ENCODE measurements around the gene DPYSL3. TPM values are rescaled to one million over a fixed set of nuclear protein-coding genes. Genes with fewer than 3 reads are reported as not detected.

DPYSL3 gene
- polyA plus RNA-seq, 1 experiment, result 139 TPM

DNA sequence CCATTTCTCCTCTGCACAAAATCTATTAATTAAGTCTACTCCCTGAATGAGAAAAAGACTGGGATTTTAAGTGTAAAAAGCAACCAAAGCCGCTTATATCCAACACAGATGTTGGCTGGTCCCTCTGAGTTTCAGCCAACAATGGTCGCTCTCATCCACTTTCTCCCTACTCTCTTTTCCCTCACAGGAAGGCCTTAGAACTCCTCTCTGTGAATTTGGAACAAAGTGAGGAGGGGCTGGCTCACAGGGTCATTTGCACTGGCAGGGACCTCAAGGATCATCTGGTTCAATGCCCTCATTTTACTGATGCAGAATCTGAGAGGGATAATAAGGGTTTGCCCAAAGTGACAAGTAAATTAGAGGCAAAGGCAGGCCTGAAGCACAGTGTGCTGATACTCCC lies 64.0 kb downstream of the DPYSL3 start:
- ChIA-PET POLR2A (no interaction called here), CTCF (interaction anchor here (0.7 kb wide), 1 partner anchor 125 kb away, joined by 3 read pairs; no protein-coding TSS in a partner anchor)
- Histone ChIP-seq H3K27ac (ENCODE audit: low read depth, low read length) (no peak overlapping the region), H3K4me3 (ENCODE audit: low read depth, low read length) (no peak overlapping the region), H3K27me3 (ENCODE audit: control insufficient read depth, insufficient read depth, low read length) (no peaks in the 10 kb centered on the region), H3K9me3 (ENCODE audit: control insufficient read depth, insufficient read depth, low read length) (no peaks in the 10 kb centered on the region)
- TF ChIP-seq, protein P1, sequence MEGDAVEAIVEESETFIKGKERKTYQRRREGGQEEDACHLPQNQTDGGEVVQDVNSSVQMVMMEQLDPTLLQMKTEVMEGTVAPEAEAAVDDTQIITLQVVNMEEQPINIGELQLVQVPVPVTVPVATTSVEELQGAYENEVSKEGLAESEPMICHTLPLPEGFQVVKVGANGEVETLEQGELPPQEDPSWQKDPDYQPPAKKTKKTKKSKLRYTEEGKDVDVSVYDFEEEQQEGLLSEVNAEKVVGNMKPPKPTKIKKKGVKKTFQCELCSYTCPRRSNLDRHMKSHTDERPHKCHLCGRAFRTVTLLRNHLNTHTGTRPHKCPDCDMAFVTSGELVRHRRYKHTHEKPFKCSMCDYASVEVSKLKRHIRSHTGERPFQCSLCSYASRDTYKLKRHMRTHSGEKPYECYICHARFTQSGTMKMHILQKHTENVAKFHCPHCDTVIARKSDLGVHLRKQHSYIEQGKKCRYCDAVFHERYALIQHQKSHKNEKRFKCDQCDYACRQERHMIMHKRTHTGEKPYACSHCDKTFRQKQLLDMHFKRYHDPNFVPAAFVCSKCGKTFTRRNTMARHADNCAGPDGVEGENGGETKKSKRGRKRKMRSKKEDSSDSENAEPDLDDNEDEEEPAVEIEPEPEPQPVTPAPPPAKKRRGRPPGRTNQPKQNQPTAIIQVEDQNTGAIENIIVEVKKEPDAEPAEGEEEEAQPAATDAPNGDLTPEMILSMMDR (IDR thresholded peaks at IDR 0.05; ENCODE audit: low read depth, low read length), result no peak
- DNase-seq (ENCODE audit: low read depth, low spot score), result no peak

DNA sequence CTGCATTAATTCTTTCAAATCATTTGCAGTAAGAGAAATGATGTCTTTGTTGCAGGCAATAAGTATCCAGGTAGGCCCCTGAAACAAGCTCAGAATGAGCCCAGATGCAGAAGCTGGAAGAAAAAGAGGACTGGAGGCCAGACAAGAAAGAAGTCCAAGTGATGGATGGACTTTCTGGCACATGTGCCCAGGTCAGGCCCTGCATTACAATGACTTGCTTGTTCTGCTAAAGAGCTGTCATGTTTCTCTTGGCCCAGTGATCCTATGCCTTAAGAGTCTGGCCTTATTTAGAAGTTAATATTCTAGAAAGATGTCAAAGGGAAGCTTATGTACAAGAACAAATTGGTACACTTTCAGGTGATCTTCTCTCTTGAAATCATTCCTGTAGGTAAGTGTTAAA lies 64.8 kb downstream of the DPYSL3 start:
- TF ChIP-seq, protein P1 (IDR thresholded peaks at IDR 0.05; ENCODE audit: low read depth, low read length), result no peak
- no peak overlapping the region for H3K4me3 ChIP-seq (ENCODE audit: low read depth, low read length)
- POLR2A ChIA-PET, result no interaction called here
- CTCF ChIA-PET, result interaction anchor here (0.7 to 1.4 kb wide), 5 partner anchors 9 to 133 kb away, joined by 3 to 11 read pairs (median 4); no protein-coding TSS in a partner anchor
- H3K27ac ChIP-seq (ENCODE audit: low read depth, low read length), result no peak overlapping the region
- H3K27me3 ChIP-seq (ENCODE audit: control insufficient read depth, insufficient read depth, low read length), result no peaks in the 10 kb centered on the region
- no peak for DNase-seq (ENCODE audit: low read depth, low spot score)
- H3K9me3 ChIP-seq (ENCODE audit: control insufficient read depth, insufficient read depth, low read length), result no peaks in the 10 kb centered on the region

DNA sequence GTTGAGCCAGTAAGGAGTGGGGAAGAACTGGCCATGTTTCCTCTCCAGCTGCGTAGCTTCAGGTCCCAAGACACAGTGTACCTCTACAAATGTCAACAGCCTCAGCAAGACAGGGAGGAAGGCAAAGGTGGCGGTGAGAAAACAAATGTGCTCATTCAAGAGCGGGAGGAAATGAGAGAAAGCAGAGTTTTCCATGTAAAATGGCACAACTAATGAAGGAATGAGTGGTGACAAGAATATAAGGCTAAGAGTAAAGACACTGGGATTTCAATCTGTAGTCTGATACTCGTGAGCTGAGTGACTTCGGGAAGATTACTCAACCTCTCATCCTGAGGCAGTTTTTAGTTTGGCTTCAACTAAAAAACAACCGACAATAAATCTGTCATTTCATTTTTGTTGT lies 67.6 kb downstream of the DPYSL3 start:
- POLR2A ChIA-PET, result no interaction called here
- DNase-seq (ENCODE audit: low read depth, low spot score), result no peak

DNA sequence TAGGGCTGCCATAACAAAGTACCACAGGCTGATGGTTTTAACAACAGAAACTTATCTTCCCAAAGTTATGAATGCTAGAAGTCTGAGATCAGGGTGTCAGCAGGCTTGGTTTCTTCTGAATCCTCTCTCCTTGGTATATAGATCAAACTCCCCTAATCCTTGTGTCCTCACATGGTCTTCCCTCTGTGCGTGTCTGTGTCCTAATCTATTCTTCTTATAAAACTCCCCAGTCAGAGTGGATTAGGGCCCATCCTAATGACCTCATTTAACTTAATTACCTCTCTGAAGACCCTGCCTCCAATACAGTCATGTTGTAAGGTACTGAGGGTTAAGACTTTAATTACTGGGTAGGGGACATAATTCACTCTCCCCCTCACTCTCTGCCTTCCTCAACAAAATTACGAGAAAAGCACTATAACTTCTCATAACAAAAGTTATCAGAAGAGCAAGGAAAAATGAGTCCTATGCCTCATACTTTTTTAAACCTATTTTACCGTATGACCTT lies 68.6 kb downstream of the DPYSL3 start:
- H3K27ac ChIP-seq (ENCODE audit: low read depth, low read length), result no peak overlapping the region
- TF ChIP-seq, protein P1 (IDR thresholded peaks at IDR 0.05; ENCODE audit: low read depth, low read length), result no peak
- H3K27me3 ChIP-seq (ENCODE audit: control insufficient read depth, insufficient read depth, low read length), result no peaks in the 10 kb centered on the region
- ChIA-PET POLR2A (no interaction called here), CTCF (interaction anchor here (1.5 kb wide), 1 partner anchor 137 kb away, joined by 7 read pairs; no protein-coding TSS in a partner anchor)
- no peak for DNase-seq (ENCODE audit: low read depth, low spot score)
- H3K9me3 ChIP-seq (ENCODE audit: control insufficient read depth, insufficient read depth, low read length), result no peaks in the 10 kb centered on the region
- H3K4me3 ChIP-seq (ENCODE audit: low read depth, low read length), result no peak overlapping the region

More for the DNA sequence above, 67.6 kb downstream of the DPYSL3 start:
- CTCF ChIA-PET, result interaction anchor here (0.6 to 1.4 kb wide), 7 partner anchors 9 to 218 kb away, joined by 3 to 14 read pairs (median 3); no protein-coding TSS in a partner anchor
- TF ChIP-seq, protein P1 (IDR thresholded peaks at IDR 0.05; ENCODE audit: low read depth, low read length), result no peak
- no peaks in the 10 kb centered on the region for H3K27me3 ChIP-seq (ENCODE audit: control insufficient read depth, insufficient read depth, low read length)
- H3K4me3 ChIP-seq (ENCODE audit: low read depth, low read length), result no peak overlapping the region
- H3K9me3 ChIP-seq (ENCODE audit: control insufficient read depth, insufficient read depth, low read length), result no peaks in the 10 kb centered on the region
- no peak overlapping the region for H3K27ac ChIP-seq (ENCODE audit: low read depth, low read length)

DNA sequence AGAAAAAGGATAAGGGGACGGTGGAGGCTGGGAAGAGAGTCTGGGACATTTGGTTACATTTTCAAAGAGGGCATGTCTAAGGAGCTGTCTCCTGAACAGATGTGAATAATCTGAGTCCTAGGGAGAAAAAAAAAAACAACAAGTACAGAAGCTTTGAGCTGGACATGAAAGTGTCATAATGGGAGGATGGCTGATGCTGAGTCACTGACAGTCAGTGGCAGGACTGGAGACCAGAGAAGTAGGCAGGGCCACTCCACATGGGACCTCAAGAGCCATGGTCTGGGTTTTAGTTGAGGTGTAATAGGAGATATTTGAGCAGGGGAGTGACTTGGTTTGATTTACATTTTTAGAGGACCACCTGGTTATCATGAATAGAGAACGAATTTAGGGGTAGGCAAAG lies 70.6 kb downstream of the DPYSL3 start:
- TF ChIP-seq, protein P1 (IDR thresholded peaks at IDR 0.05; ENCODE audit: low read depth, low read length), result no peak
- Histone ChIP-seq H3K4me3 (ENCODE audit: low read depth, low read length) (no peak overlapping the region), H3K27me3 (ENCODE audit: control insufficient read depth, insufficient read depth, low read length) (no peaks in the 10 kb centered on the region), H3K9me3 (ENCODE audit: control insufficient read depth, insufficient read depth, low read length) (no peaks in the 10 kb centered on the region), H3K27ac (ENCODE audit: low read depth, low read length) (no peak overlapping the region)
- ChIA-PET POLR2A (no interaction called here), CTCF (interaction anchor here (0.6 to 1.6 kb wide), 4 partner anchors 9 to 139 kb away, joined by 3 to 7 read pairs (median 5); no protein-coding TSS in a partner anchor)
- DNase-seq (ENCODE audit: low read depth, low spot score), result no peak

Measured in AG04450 (cell line).